GM12874 (cell line): ENCODE data around the gene DNAJC10.

Source experiments
- CTCF ChIP-seq: IDR thresholded peaks from 2 replicates; pipeline ENCODE4 v1.5.1; 2011; ENCODE audit warnings: low read depth, mild to moderate bottlenecking, control low read depth, low read length, moderate library complexity; ENCODE audit not compliant: insufficient read depth

DNAJC10 gene

DNA sequence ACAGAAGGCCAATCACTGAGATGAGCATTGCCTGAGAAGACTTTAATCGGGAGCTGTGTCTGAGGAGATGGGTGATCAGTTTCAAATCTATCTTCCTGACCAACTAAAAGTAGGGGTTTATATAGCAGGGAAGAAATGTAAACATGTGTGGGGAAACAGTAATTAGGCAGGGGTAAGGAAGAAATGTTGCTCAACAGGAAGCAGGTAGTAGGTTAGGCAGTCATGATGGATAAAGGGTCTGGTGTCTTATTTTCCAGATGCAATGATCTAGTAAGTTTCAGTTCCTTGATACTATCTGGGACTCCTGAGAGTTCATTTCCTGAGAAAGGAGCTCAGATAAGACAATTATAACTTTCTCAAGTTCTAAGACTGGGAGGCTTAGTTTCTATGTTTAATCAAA lies 33.8 kb upstream of the DNAJC10 start:
- TF ChIP-seq CTCF: no peak

GRCh38 chr2:182685559-182685958 lies 30.5 kb upstream of the DNAJC10 start:
- TF ChIP-seq CTCF: no peak

GRCh38 chr2:182694189-182694588 lies 21.9 kb upstream of the DNAJC10 start:
- no peak for TF ChIP-seq CTCF

- no peak for TF ChIP-seq CTCF
These were observed 20.3 kb upstream of the DNAJC10 start for GRCh38 chr2:182695776-182696175.

GRCh38 chr2:182698671-182699070 lies 17.4 kb upstream of the DNAJC10 start:
- no peak for TF ChIP-seq CTCF

DNA sequence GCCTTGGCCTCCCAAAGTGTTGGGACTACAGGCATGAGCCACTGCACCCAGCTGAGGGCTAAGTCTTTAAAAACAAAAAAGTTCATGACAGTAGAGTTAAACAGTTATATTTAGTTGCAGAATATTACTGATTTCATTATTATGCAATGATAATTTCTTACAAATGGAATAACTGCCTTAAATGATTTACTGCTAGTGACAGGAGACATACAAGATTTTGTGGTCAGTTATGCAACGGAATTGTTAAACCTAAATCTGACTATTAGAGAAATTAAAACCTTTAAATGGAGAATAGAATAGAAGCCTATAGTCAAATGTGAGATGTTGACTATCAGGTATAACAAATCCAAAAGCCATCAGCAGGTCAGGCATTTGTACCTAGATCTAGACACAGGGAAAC lies 10.3 kb upstream of the DNAJC10 start:
- TF ChIP-seq CTCF: no peak

DNA sequence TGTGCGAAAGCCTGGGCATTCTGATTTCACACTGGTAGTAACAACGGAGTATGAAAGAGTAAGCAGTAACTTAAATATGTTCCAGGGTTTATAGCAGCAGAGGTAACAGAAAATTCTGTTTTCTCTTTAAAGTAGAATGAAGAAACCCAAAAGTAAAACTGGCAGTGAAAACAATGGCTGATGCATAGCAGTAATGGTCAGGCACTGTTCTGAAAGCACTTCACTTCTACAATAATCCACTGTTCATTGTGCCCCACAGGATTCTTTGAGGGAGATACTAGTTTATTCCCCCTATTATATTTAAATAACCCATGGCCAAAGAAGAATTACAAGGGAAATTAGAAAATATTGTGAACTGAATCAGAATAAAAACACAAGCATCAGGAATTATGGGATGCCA lies 9.3 kb upstream of the DNAJC10 start:
- no peak for TF ChIP-seq CTCF

DNA sequence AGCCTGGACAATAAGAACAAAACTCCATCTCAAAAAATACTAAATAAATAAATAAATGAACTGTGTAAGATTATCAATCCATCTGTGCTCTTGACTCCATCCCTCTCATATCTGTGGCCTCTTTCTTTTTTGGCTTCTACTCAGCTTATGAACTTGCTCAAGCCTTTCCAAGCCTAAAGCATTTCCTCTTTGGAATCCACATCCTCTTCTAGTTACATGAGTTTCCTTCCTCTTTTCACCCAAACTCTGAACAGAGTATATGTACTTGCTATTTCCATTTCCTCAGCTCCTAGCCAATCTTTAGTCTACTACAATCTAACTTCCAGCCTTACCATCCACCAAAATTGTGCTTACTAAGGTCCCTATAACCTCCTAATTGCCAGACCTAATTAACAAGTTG lies 2.5 kb upstream of the DNAJC10 start:
- TF ChIP-seq CTCF: no peak
